Erythroblast (primary cell): ENCODE results near the gene CD8A.
A peak's percentile ranks its signal among the peaks of the same experiment; 100 is the strongest.

ENCODE experiments used
- DNase-seq, 2 experiments: peaks; one replicate each; lab custom pipeline; 2025; lab: John Stamatoyannopoulos, UW
- GATA1 ChIP-seq: IDR thresholded peaks from 2 replicates; pipeline ENCODE4 v1.6.1; 2011; ENCODE audit warnings: low read depth, mild to moderate bottlenecking, control low read depth, low read length, moderate library complexity
- POLR2A ChIP-seq: IDR thresholded peaks from 2 replicates; pipeline ENCODE4 v1.6.1; 2011; ENCODE audit warnings: mild to moderate bottlenecking, low read length

The CD8A gene

DNA sequence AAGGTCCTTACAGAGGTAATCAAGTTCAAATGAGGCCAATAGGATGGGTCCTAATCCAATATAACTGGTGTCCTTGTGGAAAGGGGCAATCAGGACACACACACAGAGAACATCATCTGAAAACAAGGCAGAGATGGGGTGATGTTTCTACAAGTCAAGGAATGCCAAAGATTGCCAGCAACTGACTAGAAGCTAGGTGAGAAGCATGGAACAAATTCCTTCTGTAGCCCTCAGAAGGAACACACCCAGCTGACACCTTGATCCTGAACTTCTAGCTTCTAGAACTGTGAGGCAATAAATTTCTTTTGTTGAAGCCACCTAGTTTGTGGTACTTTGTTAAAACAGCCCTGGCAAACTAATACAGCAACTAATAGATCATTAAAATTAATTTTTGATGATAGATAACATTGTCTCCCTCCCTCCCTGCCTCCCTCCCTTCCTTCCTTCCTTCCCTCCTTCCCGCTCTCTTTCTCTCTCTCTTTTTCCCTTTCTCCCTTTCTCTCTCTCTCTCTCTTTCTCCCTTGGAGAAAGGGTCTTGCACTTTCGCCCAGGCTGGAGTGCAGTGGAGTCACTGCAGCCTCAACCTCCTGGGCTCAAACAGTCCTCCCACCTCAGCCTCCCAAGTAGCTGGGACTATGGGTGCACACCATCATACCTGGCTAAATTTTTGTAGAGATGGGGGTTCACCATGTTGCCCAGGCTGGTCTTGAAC, 10.3 kb upstream of the CD8A start:
- no peak for DNase-seq
- TF ChIP-seq POLR2A (no peak), GATA1 (no peak)

DNA sequence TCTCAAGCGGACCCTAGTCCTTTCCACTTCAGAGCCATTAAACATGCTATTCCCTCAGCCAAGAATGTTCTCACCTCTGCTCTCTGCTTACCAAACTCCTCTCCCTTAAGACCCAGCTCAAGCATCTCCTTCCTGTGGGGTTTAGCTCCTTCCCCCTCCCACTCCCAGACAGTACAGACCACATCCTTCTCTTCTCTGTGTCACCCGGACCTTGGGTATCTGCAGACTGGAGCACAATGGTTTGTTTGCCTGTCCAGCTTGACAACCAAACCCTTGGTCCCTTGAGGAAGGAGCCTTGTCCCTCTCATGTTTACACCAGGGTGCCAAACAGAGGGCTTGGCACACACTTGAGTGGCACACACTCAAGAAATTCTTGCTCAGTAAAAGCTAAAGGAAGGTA, 4.1 kb upstream of the CD8A start:
- no peak for DNase-seq
- no peak for TF ChIP-seq POLR2A
- no peak for TF ChIP-seq GATA1

DNA sequence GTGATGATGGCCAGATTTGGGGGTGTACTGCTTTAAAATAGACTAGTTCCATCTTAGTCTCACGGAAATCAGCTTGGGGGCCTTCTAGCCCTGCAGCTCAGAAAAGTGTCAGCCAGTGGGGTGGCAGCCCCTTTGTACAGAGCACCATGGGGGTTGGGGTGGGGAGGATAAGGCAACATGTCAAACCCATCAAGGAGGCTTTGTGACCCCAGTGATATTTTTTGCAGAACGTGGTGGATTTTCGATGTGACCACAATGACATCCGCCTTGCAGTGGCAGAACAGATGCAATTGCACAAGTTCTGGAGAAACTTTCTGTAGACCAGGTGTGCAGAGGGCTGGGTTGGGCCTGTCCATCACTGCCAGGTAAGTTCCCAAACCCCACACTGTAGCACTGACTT, 3.0 kb upstream of the CD8A start:
- no peak for TF ChIP-seq POLR2A
- DNase-seq = no peak

DNA sequence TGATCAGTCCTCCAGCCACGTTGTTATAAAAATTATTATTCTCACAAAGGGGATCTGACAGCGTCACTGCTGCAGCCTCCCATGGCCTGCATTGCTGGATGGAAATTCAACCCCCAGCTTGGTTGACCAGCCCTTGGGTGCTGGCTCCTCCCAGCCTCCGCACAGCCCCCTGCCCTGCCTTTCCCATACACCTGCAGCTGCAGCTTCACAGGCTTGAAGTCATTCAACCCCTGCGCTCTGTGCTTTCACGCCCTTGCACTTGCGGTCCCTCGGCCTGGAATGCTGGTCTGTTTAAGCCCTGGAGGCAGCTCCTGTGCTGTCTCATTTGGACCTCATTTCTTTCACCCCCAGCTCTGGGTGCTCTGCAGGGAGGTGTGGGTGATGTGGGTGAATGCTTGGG, 860 bp upstream of the CD8A start:
- no peak for DNase-seq
- TF ChIP-seq GATA1 (no peak), POLR2A (no peak)

DNA sequence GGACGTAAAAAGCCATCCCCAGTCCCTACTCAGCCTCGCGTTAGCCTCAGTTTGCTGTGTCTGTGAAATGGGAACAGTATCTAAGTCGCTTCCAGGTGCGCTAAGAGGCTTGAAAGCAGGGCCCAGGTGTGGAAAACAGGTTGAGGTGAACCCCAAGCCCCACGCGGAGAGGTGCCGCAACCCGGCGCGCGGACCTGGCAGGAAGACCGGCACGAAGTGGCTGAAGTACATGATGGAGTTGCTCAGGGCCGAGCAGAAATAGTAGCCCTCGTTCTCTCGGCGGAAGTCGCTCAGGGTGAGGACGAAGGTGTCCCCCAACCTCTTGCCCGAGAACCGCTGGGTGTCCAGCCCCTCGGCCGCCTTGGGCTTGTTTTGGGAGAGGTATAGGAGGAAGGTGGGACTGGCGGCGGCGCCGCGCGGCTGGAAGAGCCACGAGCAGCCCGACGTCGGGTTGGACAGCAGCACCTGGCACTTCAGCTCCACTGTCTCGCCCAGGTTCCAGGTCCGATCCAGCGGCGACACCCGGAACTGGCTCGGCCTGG, 508 bp downstream of the CD8A start:
- TF ChIP-seq GATA1 (no peak), POLR2A (no peak)
- no peak for DNase-seq

DNA sequence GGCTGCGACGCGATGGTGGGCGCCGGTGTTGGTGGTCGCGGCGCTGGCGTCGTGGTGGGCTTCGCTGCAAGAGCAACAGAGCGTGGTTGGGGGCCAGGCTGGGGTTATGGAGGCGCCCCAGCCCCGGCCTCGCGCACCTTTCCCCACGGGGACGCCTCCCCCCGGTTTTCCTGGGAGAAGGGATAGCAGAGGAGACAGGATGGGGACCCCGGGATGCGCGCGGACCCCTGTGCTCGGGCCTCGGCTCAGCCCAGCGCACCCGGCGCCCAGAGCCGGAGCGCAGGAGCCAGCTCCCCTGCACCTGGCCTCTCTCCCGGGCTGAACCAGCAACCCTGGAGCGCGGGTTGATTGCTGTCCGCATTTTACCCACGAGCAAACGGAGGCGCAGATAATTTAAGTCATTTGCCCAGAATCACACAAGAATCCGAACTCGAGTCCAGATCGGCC, 1.0 kb downstream of the CD8A start:
- DNase-seq = no peak
- no peak for TF ChIP-seq GATA1
- TF ChIP-seq POLR2A = no peak

DNA sequence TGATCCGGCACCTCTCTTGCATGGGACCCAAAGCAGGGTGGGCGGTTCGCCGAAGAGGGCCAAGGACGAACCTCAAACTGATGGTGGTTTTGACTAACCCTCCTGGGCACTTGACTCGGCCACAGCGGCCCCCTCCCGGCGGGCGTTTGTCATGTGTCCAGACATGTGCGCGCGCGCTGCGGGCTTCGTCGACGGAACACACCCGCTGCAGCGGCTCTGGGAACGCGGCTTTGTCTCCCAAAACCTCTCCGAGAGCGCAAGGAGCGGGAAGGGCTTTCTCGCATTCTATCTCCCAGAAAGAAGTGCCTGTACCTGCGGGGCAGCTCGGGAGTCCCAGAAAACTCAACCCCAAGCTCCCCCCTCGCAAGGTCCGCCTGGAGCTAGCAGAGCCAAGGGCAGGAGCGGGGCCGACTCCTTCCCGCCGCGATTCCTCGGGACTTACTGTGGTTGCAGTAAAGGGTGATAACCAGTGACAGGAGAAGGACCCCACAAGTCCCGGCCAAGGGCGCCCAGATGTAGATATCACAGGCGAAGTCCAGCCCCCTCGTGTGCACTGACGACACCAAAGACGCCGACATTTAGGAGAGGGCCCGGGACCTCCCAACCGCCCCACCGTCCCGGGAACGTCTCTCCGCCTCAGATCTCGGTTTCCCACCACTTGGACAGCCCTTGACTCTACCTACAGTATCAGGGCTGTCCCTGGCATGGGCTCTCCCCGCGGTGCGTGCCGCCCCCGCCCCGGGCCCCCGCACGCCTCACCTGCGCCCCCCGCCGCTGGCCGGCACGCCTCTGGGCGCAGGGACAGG, 1.6 kb downstream of the CD8A start:
- DNase-seq = peak; percentile 12 to 14
- TF ChIP-seq POLR2A (no peak), GATA1 (no peak)

DNA sequence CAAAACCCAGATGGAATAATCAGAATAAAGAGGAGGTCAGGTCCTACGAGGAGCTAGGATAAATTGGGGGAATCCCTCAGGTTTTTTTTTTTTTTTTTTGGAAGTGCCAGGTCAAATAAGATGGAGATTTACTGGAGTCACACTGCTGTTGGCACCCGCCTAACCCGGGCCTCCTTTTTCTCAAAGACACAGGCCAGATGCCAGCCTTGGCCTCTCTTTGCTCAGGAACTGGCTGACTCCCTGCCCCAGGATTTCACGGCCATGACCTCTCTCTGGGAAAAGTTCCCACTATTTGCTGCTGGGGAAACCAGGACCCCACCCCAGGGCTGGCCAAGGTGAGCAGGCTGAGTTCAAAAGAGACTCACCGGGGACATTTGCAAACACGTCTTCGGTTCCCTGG, 2.5 kb downstream of the CD8A start:
- TF ChIP-seq POLR2A (no peak), GATA1 (no peak)
- no peak for DNase-seq

DNA sequence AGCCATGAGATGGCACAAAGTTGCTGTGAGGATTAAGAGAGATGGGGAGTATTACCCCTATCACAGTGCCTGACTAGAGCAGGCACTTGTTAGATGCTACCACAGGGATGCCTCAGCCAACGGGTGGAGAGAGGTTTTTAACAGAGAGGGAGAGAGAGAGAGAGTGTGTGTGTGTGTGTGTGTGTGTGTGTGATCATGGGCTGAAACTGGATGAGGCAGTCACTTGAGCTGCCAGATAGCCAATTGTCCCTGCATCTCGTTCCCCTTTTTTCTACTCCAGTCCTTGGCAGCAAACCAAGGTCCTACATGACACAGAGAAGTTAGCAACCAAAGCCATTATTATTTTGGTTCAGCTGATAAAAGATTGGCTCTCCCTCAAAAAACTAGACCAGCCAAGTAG, 3.0 kb downstream of the CD8A start:
- no peak for DNase-seq
- TF ChIP-seq GATA1 (no peak), POLR2A (no peak)

DNA sequence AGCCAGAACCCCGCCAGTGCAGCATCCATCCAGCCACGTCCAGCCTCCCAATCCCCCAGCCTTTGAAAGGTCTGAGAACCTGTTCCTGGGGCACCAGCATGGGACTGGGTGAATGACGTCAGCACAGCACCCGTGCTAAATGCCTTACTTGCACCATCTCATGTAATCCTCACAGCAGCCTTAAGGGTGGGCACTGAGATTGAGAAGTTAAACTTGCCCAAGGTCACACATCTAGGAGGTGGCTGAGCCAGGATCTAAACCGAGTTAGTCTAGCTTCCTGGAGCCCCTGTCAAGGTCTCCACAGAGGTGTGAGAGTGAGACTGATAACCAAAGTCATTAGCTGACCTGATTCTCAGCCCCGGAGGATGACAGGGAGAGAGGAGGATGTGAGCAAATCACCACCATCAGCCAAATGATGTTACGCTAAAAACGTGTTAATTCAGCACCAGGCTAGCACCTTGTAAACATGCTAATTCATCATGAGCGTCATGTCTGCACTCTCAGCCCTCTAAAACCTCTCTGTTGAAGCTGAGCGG, 4.6 kb downstream of the CD8A start:
- no peak for TF ChIP-seq POLR2A
- no peak for DNase-seq

DNA sequence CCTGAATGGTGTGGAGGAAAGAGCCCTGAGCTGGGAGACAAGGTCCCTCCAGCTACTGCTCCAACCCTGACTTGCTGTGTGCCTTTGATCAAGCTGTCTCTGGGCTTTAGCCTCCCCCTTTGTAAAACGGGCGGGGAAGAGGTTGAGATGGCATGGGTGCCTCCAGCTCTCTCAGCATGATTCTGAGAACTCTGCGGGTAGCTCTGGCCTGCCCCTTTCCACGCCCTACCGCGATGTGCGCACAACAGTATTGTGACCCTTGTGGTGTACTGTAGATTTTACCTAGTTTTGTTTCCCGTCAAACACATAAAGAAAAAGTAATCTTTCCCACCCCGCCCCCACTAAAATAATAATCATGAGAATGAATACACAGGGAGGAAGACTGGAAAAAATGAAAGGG, 5.3 kb downstream of the CD8A start:
- no peak for DNase-seq
- TF ChIP-seq POLR2A = no peak
- TF ChIP-seq GATA1 = no peak

DNA sequence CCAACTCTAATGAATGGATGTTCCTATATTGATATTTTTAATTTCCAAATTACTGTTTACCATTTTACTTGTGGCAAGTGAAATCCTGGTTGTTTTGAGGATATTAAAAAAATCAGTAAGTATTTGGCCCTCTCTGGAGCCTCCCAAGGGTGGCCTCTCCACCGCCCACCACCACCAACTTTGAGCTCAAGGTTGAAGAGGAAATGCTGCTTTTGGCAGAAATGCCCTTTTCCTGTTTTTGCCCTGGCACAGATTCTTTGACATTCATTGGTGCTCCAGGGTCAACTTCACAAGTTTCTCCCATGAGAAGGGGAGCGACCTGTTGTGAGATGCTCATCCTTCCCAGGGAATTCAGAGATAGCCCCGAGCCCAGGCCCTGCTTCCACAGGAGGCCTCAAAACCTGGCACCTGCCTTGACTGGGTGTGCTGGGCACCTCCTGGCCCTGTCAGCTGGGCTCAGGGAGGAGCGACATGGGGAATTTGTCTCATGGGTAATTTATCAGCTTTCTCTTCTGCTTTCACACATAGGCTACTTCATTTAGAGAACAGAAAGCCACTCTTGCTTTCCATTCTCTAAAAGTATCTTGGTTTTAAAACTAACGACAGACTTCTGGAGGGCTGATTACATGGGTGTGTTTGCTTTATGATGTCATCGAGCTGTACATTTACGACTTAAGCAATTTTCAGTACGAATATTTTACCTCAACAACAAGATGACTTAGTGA, 6.9 kb downstream of the CD8A start:
- no peak for DNase-seq
- TF ChIP-seq POLR2A (no peak), GATA1 (no peak)

DNA sequence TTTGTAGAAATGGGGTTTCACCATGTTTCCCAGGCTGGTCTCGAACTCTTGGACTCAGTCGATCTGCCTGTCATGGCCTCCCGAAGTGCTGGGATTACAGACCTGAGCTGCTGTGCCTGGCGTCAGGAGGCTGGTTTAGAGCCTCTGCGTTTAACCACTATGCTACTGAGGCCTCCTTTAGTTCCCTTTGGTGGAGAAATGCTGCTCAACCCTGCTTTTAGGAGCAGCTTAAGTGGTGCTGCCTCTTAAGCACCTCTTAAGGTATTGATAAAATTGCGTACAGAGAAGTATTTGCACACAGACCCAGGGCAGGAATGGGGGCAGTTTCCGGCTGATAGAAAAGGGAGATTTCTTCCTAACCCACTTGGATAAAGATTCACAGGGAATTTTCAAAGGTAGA, 8.0 kb downstream of the CD8A start:
- no peak for DNase-seq
- TF ChIP-seq POLR2A = no peak
- TF ChIP-seq GATA1 = no peak
